Neural progenitor cell (in vitro differentiated cells): Measurements from ENCODE around the gene ZNF664. TPM values are rescaled to one million over a fixed set of nuclear protein-coding genes. Genes with fewer than 3 reads are reported as not detected.

ENCODE experiments used
- DNase-seq: peaks from one replicate; pipeline ENCODE4 v3.0.0-alpha.2; 2016; ENCODE audit warnings: low spot score
- H2AFZ ChIP-seq: fragments of 200-600 bp; sonication (generic); replicated peaks from 2 replicates; pipeline ENCODE4 v1.6.1; 2016; ENCODE audit warnings: antibody characterized with exemption
- H3F3A ChIP-seq: fragments of 200-600 bp; sonication (generic); 2 replicates; pipeline ENCODE4 v1.6.1; 2016; ENCODE audit warnings: antibody characterized with exemption, low read depth
- H3K27ac ChIP-seq: fragments of 200-600 bp; sonication (generic); 2 replicates; pipeline ENCODE4 v1.5.1; 2016; ENCODE audit warnings: mild to moderate bottlenecking
- H3K27me3 ChIP-seq: fragments of 200-600 bp; sonication (generic); 2 replicates; pipeline ENCODE4 v1.6.1; 2016; ENCODE audit warnings: mild to moderate bottlenecking, moderate library complexity
- H3K36me3 ChIP-seq: fragments of 200-600 bp; sonication (generic); 2 replicates; pipeline ENCODE4 v1.5.1; 2016
- H3K4me1 ChIP-seq: fragments of 200-600 bp; sonication (generic); 2 replicates; pipeline ENCODE4 v1.6.1; 2016; ENCODE audit warnings: mixed run types
- H3K4me2 ChIP-seq: fragments of 200-600 bp; sonication (generic); 2 replicates; pipeline ENCODE4 v1.6.1; 2016
- H3K4me3 ChIP-seq: fragments of 200-600 bp; sonication (generic); 2 replicates; pipeline ENCODE4 v1.5.1; 2016
- H3K79me2 ChIP-seq: fragments of 200-600 bp; sonication (generic); 2 replicates; pipeline ENCODE4 v1.6.1; 2016; ENCODE audit warnings: low read depth
- H3K9ac ChIP-seq: fragments of 200-600 bp; sonication (generic); 2 replicates; pipeline ENCODE4 v1.6.1; 2016
- H3K9me3 ChIP-seq: fragments of 200-600 bp; sonication (generic); 2 replicates; pipeline ENCODE4 v1.5.1; 2016; ENCODE audit warnings: low read depth
- H4K20me1 ChIP-seq: fragments of 200-600 bp; sonication (generic); 2 replicates; pipeline ENCODE4 v1.6.1; 2016; ENCODE audit warnings: low read depth
- H3K27ac Mint-ChIP-seq: 3 replicates; pipeline ENCODE4 v1.8.0; 2021; ENCODE audit warnings: mixed read lengths
- H3K27me3 Mint-ChIP-seq: 2 replicates; pipeline ENCODE4 v1.8.0; 2022; ENCODE audit warnings: low read depth, mild to moderate bottlenecking, inconsistent platforms, moderate library complexity, mixed read lengths; ENCODE audit not compliant: insufficient read depth
- H3K36me3 Mint-ChIP-seq: 3 replicates; pipeline ENCODE4 v1.8.0; 2021; ENCODE audit warnings: mixed read lengths
- H3K4me1 Mint-ChIP-seq: 3 replicates; pipeline ENCODE4 v1.8.0; 2021; ENCODE audit warnings: mixed read lengths
- H3K4me3 Mint-ChIP-seq: 3 replicates; pipeline ENCODE4 v1.8.0; 2021; ENCODE audit warnings: mild to moderate bottlenecking, moderate library complexity, mixed read lengths
- H3K9me3 Mint-ChIP-seq: 3 replicates; pipeline ENCODE4 v1.8.0; 2020; ENCODE audit warnings: mixed read lengths
- EZH2 ChIP-seq: fragments of 200-600 bp; sonication (generic); IDR thresholded peaks from 2 replicates; pipeline ENCODE4 v1.6.1; 2017; ENCODE audit warnings: antibody characterized with exemption, mild to moderate bottlenecking, moderate library complexity
- EZH2phosphoT487 ChIP-seq: fragments of 200-600 bp; sonication (generic); IDR thresholded peaks from 2 replicates; pipeline ENCODE4 v1.6.1; 2017; ENCODE audit warnings: antibody characterized with exemption
- total RNA-seq: library from RNA; depleted of rRNA; stranded (reverse); fragments of >200 nt; gene quantifications from 2 replicates; pipeline ENCODE4 v1.2.3, GENCODE V29; 2015; ENCODE audit warnings: low replicate concordance
- TF ChIP-seq, protein P1 (sequence below): fragments of 200-600 bp; sonication (generic); IDR thresholded peaks from 2 replicates; pipeline ENCODE4 v1.5.1; 2017; ENCODE audit warnings: antibody characterized with exemption, mild to moderate bottlenecking

ZNF664 gene
- total RNA-seq, 1 donor from 2014 or later = 172 TPM

DNA sequence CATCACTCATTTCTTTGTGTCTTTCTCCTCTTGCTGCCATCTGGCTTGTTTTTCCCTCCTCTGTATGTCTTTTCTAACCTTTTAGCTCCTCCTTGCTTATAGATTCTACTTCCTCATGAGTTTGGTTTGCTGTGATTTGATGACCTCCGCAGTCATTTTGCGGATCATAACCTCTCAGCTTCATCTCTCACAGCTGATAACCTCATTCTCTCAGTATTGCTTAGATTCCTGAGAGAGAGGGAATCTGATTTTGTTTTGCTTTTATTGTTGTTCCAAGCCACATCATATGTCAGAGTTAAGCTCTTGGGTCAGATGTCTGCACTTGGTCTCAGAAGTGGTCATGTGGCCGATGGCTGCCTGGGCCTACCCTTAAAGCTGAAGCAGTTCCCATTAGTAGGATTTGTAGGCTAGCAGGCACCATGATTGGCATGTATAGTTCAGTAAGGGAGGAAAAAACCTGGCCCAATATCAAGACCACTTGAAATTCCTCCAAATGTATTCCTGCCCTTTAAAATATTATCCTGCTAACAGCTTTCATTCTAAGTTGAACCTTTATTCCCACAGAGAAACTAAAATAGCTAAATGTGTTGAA is 13.5 kb downstream of the ZNF664 start:
- no peaks in the 10 kb centered on the region for H3K9me3 ChIP-seq
- peaks cover 27% of the 10 kb centered on the region for H3K4me1 Mint-ChIP-seq
- TF ChIP-seq, protein P1, sequence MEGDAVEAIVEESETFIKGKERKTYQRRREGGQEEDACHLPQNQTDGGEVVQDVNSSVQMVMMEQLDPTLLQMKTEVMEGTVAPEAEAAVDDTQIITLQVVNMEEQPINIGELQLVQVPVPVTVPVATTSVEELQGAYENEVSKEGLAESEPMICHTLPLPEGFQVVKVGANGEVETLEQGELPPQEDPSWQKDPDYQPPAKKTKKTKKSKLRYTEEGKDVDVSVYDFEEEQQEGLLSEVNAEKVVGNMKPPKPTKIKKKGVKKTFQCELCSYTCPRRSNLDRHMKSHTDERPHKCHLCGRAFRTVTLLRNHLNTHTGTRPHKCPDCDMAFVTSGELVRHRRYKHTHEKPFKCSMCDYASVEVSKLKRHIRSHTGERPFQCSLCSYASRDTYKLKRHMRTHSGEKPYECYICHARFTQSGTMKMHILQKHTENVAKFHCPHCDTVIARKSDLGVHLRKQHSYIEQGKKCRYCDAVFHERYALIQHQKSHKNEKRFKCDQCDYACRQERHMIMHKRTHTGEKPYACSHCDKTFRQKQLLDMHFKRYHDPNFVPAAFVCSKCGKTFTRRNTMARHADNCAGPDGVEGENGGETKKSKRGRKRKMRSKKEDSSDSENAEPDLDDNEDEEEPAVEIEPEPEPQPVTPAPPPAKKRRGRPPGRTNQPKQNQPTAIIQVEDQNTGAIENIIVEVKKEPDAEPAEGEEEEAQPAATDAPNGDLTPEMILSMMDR = no peak
- no peak for TF ChIP-seq EZH2phosphoT487
- TF ChIP-seq EZH2 = no peak
- DNase-seq = no peak
- no peak overlapping the region for H3K9ac ChIP-seq
- H3K9me3 Mint-ChIP-seq = no peaks in the 10 kb centered on the region
- H3K4me3 ChIP-seq = no peak overlapping the region
- H3K27ac ChIP-seq = no peak overlapping the region
- peaks cover 24% of the 10 kb centered on the region for H3K36me3 Mint-ChIP-seq
- H3K4me1 ChIP-seq = peaks cover 18% of the 10 kb centered on the region
- no peak overlapping the region for H2AFZ ChIP-seq
- no peak overlapping the region for H3K4me2 ChIP-seq
- no peak overlapping the region for H3K27ac Mint-ChIP-seq
- H3F3A ChIP-seq = peaks cover 9% of the 10 kb centered on the region
- H3K27me3 Mint-ChIP-seq = peaks cover 4% of the 10 kb centered on the region
- no peaks in the 10 kb centered on the region for H3K27me3 ChIP-seq
- H3K79me2 ChIP-seq = peaks cover 94% of the 10 kb centered on the region
- H3K4me3 Mint-ChIP-seq = no peak overlapping the region
- peaks cover 100% of the 10 kb centered on the region for H4K20me1 ChIP-seq
- peaks cover 7% of the 10 kb centered on the region for H3K36me3 ChIP-seq

DNA sequence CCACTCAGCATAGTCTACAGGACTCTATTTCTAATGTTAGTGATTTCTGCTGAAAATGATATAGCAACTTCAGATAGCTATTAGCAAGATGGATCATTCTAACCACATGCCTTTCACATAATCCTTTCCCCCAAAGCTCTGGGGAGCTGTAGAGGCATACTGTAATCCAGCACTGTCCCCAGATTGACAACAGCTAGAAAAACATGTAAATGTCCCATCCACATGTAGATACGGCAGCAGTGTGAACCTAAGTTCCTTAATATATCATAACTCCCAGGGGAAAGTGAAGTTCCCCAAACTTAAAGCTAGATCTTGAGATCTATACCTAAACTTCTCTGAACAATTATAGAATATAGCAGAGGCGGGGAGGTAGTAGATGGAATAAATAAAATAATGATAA is 14.0 kb downstream of the ZNF664 start:
- H3K9me3 ChIP-seq = no peaks in the 10 kb centered on the region
- Mint-ChIP-seq H3K9me3 (no peaks in the 10 kb centered on the region), H3K27ac (no peak overlapping the region), H3K36me3 (peaks cover 25% of the 10 kb centered on the region), H3K27me3 (peaks cover 3% of the 10 kb centered on the region), H3K4me3 (no peak overlapping the region), H3K4me1 (peaks cover 22% of the 10 kb centered on the region)
- H3K27me3 ChIP-seq = no peaks in the 10 kb centered on the region
- H3K9ac ChIP-seq = no peak overlapping the region
- H3K27ac ChIP-seq = no peak overlapping the region
- H4K20me1 ChIP-seq = peaks cover 100% of the 10 kb centered on the region
- H3K36me3 ChIP-seq = peaks cover 7% of the 10 kb centered on the region
- peaks cover 3% of the 10 kb centered on the region for H3F3A ChIP-seq
- no peak overlapping the region for H3K4me3 ChIP-seq
- DNase-seq = no peak
- H3K79me2 ChIP-seq = peaks cover 94% of the 10 kb centered on the region
- no peak for TF ChIP-seq EZH2phosphoT487
- no peak for TF ChIP-seq EZH2
- TF ChIP-seq, protein P1 = no peak
- peaks cover 13% of the 10 kb centered on the region for H3K4me1 ChIP-seq
- H3K4me2 ChIP-seq = no peak overlapping the region
- H2AFZ ChIP-seq = no peak overlapping the region

DNA sequence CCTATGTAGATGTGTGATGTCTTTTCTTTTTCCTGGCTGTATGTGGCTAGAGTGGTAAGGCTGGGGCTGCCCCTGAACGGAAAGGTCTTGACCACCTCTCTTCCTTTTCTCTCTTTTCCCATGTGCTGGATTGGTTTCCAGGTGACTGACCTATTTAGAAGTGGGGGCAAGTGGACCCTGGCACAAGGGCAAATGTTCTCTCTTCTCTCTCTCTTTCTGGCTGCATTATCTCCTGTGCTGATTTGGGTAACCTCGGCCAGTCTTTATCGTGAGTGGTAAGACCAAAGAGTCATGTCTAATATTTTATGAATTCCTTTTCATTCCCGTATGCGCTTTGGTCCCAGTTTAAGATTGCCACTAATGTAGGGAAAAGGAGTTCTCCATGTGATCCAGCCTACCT is 16.2 kb downstream of the ZNF664 start:
- Mint-ChIP-seq H3K27ac (no peak overlapping the region), H3K27me3 (no peaks in the 10 kb centered on the region), H3K4me3 (no peak overlapping the region), H3K4me1 (peaks cover 10% of the 10 kb centered on the region), H3K36me3 (peaks cover 25% of the 10 kb centered on the region), H3K9me3 (no peaks in the 10 kb centered on the region)
- H3K36me3 ChIP-seq = peaks cover 7% of the 10 kb centered on the region
- H4K20me1 ChIP-seq = peaks cover 100% of the 10 kb centered on the region
- H3K79me2 ChIP-seq = peaks cover 94% of the 10 kb centered on the region
- DNase-seq = no peak
- TF ChIP-seq, protein P1 = no peak
- TF ChIP-seq EZH2phosphoT487 = no peak
- TF ChIP-seq EZH2 = no peak
- no peak overlapping the region for H3K27ac ChIP-seq
- no peak overlapping the region for H3K4me2 ChIP-seq
- H3K27me3 ChIP-seq = no peaks in the 10 kb centered on the region
- no peaks in the 10 kb centered on the region for H3K9me3 ChIP-seq
- H3F3A ChIP-seq = no peaks in the 10 kb centered on the region
- no peak overlapping the region for H2AFZ ChIP-seq
- H3K4me1 ChIP-seq = peaks cover 10% of the 10 kb centered on the region
- H3K4me3 ChIP-seq = no peak overlapping the region
- H3K9ac ChIP-seq = no peak overlapping the region
